ENCODE measurements around the gene CACNA1D. TPM values are rescaled to one million over a fixed set of nuclear protein-coding genes. Genes with fewer than 3 reads are reported as not detected.

CACNA1D gene
- total RNA-seq, 1 donor from 2014 or later, result not detected

DNA sequence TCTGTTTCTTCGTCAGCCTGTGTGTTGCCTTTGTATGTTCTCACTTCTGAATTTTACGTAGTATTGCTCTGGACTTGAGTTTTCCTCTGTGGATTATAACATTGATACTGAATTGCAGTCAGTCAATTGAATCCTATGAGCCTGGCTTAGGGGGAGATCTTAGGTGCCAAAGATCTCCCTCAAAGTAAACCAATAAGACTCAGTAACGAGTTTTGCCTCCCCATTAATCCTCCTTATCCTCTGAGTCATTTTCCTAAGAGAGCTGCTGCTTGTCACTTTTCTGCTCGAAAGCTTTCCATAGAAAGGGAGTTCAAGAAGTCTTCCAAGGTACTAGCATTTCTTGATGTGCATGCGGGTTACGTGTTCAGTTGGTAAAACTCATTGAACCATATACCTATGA lies 225.4 kb downstream of the CACNA1D start:
- no peak for DNase-seq

DNA sequence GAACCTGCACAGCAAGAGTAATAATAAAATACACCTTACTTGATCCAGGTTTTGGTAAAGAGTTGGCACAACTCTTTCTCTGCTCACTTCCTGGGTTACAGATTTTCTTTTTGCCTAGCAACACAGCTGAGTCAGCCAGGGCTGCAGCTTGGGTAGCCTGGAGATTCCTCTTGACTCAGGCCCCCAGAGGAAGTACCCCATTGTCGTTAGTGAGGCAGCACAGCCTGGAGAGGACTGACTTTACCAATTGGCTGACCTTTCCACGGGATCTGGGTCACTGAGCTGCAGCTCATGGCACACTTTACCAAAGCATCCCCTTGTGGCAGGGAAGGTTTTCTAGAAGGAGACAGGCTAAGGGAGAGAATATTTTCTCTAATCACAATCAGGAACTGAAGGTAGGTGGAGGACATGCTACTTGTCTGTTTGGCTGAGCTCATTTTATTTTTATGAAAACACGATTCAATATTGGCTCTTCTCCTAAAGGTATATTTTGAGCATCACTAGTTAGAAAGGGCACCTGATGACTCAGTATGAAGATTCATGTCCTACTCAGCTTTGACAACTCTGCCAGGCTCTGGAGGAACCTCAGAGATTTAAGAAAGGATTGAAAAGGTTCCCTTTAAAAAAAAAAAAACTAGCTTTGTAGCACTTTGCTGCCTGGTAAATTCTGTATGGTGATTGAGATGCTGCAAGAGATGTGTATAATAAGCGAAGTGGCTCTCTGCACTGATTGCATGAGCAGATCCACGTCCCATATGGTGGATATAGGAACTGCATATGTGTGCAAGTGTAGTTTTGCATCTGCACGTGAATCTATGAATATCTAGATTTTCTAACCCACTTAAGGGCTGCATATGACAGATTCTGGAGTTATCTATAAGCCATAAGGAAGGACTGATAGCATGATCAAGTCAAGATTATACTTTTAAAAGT lies 227.0 kb downstream of the CACNA1D start:
- DNase-seq, result no peak

DNA sequence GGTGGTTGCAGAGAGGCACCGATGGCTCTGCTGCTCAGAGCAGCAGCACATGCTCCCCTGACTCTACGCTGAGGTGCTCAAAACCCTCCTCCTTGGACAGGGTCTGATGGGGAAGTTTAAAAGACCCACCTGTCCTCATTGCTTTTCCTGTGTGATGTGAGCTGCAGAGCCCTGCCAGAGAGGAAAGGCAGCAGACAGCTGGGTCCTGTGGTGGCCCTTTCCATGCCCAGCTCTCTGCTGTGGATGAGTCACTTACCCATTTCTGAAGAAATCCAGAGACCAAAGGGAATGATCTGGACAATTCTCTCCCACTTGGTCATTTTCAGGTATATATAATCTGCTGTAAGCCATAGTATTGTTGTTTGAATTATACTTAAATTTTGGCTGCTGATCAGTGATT lies 230.2 kb downstream of the CACNA1D start:
- no peak for DNase-seq

DNA sequence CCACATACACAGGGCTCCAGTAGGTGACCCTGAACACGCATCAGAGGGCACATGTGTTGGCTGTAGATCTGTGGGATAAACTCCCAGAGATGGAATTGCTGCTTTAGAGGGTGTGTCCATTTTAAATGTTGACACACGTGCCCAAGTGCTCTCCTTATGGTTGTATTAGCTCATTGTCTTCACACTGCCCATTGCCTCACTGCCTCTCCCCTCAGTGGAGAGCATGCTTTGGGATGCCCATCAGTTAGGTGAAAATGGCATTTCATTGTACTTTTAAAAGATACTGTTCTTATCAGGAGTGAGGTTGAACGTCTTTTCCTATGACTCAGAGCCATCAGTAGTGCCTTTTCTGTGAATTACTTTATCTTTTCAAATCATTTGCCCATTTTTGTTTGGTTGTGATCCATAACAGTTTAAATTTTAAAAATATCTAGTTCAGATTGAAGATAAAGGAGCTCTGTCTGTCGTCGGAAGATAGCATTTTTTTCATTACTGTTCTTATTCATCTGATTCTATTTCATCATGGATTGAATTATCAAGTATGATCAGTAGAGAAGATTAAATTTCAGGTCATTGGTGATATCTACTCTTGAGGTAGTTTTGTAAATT lies 231.1 kb downstream of the CACNA1D start:
- DNase-seq, result no peak

DNA sequence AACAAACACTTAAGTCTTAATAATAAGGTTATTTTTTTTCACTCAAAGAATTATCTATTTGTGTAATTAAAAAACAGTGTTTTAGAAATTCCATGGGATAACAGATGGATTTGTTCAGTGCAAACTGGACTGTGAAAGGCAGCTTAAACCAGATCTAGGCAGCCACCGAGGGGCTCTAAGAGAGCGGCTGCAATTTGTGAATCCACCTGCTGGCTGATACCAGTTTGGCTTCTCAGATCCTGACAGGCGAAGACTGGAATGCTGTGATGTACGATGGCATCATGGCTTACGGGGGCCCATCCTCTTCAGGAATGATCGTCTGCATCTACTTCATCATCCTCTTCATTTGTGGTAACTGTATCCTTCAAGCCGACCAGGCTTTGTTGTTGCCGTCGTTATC lies 232.2 kb downstream of the CACNA1D start:
- DNase-seq, result no peak

DNA sequence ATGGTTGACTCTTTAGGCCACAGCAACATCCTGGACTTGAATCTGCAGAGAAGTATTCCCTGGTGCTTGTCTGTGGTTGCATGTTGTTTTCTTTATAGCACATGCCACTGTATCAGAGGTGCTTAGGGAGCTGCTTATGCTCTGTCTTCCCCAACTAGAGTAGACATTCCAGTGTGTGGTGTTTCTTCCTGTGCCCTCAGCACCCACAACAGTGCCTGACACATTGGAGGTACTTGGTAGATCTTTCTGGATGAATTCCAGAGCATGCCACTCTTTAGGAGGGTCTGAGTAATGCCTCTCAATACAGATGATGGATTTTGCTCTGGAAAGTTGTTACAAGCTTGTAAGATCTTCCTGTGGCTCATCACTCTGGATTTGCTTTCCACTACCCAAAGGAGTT lies 234.2 kb downstream of the CACNA1D start:
- no peak for DNase-seq

DNA sequence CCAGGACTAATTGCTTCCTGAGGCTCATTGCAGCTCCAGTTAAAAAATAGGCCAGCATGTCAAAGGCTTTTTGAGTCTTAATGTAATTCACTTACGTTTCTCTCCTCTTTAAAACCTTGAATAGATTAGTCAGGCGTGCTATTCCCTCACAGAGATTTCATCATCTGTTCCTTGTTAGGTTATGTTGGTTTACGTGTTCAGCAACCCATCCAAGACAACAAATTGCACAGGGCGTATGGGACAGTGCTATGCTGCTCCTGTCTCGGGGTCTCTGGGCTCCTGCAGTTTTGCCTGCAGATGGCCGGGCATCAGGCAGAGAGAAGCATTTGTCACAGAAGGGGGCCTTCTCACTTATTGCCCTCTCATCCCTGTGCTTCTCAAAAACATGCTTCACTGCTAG lies 234.7 kb downstream of the CACNA1D start:
- no peak for DNase-seq

DNA sequence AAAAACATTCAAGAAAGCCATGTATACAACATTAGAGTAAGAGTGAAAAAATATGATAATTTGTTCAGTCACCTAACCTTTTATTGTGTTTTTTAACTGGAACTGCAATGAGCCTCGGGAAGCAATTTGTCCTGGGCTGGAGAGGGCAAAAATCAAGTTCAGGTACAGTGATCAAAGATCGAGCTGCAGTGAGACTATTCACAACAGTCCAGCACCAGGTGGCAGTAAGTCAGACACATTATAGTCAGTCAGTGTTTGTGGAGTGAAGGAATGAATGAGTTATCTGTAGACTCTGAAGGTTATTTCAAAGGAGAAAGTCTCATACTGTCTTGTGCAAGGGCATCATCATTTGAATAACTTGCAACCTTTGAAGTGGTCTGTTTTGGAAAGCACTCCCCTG lies 235.2 kb downstream of the CACNA1D start:
- DNase-seq, result no peak

DNA sequence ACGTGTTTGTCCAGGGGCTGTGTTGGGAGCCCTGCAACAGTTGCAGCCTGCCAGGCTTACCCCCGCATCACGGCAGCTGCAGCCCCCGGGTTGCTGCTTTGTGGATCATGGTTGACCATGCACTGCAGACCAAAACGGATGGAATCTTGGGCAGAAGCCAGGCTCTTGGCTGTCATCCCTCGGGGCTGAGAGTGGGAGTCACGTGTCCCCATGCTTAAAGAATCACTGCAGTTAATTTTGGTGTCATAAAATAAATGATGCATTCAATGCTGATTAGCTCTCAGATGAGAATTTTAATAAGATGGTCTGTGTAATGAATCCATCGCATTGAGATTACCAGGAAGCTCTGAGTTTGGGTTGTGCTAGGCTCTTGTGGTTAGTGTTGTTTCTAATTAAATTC lies 236.2 kb downstream of the CACNA1D start:
- no peak for DNase-seq

DNA sequence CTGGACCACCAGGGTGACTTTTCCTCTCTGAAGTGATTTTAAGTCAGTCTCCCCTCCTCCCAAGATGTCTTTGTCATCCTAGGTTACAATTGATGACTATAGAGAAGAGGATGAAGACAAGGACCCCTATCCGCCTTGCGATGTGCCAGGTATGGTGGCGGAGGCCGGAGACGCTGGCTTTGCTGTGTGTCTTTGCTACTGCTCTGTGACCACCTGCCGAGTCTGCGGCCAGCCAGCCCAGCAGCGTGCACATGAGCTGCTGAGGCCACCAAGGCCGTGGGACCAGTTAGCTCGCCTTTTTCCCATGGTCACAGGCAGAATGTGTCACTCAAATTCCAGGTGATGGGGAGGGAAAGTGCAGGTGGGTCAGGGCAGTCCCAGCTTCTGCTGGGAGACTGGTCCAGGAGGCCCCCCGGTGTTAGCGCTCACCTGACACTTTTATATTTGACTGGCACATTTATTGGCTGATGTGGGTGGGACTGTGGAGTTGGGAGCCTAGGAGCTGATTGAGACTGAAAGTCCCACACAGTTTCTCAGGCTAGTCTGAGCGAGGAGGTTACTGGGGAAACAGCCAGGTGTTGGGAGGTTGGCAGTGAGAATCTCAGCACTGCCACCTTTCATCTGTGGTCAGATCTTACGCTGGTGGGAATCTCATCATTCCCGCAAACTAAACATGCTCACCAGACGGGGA lies 237.7 kb downstream of the CACNA1D start:
- DNase-seq, result no peak

DNA sequence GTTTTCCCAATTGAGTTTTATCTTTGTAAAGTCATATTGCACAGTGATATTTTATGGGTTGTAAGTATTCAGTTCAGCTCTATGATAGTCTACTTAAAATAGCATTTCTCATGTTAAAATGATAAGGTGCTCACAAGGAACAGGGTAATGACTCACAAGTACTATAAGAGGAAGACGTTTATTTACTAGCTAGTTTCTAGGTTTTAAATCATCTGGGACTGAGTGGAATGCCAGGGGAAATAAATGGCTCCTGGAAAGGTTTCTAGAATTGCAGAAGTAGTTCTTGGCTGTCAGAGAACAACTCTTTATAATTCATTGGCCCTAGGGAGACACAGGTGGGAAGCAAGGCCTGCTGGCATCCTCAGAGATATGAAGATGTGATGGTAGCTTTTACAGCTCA lies 239.0 kb downstream of the CACNA1D start:
- DNase-seq, result no peak

DNA sequence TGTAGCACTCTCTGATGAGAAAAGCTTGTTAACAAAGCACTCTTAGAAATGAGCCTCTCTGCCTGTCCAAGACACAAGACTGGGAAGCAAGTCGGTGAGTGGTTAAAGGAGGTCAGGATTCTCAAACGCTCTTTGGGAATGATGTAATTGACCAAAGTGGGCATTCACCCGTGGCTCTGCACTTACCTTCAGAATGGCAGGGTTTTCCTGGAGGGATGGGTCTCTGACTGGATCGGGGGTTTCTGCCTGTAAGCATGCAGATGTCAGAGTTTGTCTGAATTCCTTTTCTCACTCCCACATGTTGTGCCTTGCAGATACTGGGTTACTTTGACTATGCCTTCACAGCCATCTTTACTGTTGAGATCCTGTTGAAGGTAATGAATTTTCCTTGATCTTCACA lies 245.6 kb downstream of the CACNA1D start:
- no peak for DNase-seq

DNA sequence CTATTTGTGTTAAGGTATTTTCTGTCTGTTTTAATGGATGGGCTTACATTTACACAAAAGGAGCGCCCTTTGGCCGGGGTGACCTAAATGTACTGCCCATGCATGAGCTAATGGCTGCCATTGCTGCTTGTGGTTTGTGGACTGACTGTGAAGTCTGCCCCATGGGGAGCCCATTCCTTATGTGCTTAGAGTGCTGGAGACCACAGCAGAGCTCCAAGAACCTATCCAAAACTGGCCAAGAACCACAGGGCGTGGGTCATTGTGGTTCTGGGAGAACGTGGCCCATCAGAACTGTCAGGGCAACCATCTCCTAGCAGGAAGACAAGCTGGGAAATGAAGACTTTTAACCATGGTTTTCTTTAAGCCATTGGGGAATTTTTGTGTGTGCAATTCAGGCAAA lies 246.5 kb downstream of the CACNA1D start:
- DNase-seq, result no peak

DNA sequence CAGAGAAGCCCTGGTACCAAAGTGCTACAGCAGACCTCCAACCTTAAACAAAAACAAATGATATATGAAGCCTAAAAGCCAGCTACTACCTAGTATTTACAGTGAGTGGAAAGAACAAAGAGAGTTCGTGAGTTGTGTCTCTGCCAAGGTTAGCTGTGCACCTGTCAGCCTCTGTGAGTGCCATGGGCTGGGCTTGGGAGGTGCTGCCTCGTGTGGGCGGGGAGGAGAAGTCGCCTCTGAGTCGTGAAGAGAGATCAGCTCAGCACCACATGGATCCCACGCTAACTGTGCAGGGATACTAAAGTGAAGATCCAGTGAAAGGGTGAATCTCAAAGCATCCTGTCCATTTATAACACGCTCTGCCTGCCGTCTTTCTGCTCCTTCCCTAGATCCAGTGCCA lies 249.9 kb downstream of the CACNA1D start:
- DNase-seq, result no peak

DNA sequence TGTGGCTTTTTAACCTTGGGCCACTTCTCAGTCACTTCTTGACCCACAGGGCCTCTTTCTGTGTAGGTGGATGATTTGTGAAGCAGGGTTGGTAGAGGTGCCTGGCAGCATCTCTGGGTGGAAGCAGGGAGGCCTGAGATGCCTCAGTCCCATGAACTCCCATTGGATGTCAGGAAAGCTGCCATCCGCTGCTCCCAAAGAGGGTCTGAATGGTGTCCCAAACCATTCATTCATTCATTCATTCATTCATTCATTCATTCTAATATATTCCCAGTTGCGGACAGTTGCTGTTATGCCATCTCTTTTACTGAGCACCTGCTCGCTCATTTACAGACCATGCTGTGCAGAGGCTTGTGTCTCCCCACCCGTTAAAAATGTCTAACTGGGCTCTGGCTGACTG lies 253.1 kb downstream of the CACNA1D start:
- no peak for DNase-seq

DNA sequence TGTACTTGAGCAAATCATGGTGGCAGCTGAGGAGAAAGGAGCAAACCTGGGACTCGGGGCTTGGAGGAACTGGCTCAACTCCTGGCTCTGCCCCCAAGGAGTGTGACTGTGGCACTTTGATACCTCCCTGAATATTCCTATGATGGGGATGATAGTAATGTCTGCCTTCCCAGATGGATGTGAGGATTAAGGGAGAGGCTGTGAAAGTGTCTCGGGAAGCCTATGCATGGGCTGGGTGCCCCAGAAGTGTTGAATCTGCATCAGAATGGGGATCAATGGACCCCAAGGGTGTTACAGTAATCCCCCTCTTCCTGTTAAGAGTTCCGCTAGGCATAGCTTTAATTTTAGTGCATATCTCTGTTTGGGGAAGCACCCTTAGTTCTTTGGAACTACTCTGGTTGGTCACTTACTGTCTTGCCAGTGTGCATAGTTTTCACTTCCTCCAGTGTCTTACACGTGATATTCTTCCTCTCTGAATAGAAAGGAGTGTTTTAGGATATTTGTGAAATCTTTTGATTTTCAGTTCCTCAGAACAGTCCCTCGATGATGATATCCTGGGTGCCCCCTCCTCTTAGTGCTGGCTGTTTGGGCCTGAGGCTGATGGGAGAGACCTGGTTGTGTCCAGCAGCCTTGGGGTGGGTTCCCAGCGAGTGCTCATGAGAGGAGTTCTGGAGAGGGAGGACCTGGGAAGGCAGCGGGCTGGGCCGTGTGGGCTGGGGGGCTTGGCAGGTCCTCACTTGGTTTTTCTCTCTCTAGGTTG lies 254.3 kb downstream of the CACNA1D start:
- no peak for DNase-seq

DNA sequence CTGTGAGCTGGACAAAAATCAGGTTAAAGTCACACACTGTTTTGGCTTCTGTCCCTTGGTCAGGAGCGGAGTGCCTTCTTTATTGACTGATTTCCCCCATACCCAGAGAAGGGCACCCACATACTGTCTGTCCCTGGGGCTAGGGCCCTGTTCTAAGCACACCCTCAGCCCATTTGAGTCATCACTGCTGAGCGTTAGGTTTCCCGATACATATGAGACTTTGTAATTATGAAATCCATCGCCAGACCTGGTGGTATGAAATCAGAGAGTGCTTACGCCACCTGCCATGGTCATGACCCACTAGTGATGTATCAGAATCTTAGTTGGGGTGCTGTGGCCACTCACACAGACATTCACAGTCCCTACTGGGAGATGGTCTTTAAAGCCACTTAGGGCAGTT lies 255.0 kb downstream of the CACNA1D start:
- DNase-seq, result no peak

DNA sequence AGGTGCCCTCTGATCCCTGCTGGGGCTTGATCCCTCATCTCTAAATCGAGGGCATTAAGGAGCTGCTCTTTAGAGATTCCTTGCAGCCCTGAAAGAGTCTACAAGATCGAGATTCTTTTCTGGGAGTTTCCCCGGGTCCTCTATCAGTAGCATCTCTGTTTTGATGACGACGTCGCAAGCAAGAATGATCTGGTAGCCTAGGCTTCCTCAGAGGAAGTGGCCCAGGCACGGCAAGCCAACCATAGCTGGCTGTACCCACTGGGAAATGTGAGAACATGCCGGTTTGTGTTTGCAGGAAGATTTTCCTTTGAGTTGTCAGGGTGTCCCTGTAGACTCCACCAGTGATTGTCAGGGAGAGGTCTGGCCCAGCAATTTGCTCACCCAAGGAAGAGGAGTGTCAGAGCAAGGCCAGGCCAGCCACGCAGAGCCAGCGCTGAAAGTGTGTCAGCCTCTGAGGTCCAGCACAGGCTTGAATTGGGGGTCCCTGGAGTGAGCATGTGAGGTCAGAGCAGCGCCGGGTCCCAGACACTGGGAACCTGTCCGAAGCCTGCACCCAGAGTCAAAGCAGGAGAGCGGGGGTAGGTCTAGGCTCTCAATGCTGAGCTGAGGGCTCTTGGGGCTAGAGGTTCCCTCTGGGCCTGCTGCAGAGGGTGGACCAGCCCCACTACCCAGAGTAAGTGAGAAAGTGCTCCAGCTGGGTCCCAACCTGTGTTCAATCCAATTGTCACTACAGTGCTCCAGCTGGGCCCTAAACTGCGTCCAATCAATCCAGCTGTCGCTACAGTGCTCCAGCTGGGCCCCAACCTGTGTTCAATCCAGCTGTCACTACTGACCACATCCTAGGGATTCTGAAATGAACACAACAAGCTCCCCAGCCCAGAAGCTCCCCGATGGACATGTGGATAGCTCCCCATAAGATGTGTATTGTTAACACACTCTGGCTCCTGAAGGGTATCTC lies 256.1 kb downstream of the CACNA1D start:
- no peak for DNase-seq

DNA sequence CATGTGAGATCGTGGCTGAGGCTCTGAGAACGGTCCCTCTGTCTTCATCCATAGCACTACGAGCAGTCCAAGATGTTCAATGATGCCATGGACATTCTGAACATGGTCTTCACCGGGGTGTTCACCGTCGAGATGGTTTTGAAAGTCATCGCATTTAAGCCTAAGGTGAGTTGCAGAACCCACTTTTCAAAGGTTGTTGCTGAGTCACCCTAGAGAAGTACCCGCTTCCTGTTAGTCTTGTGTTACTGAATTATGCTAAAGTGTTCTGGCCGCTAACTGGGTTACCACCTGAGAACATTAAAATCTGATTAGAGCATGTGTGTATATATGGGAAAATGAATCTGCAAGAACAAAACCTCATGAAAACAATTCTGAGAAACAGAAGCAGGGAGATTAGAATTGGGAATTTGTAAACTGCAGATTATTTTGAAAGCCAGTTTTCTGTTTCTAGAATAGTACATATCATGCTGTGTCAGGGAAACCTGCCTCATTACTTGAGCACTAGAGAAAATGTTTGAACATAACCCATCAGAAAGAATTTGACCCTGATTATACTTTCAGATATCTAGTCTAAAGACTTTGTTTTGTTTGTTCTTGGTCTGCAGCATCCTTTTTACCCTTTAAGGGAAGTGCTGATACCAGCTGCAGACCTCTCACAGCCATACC lies 259.2 kb downstream of the CACNA1D start:
- no peak for DNase-seq

DNA sequence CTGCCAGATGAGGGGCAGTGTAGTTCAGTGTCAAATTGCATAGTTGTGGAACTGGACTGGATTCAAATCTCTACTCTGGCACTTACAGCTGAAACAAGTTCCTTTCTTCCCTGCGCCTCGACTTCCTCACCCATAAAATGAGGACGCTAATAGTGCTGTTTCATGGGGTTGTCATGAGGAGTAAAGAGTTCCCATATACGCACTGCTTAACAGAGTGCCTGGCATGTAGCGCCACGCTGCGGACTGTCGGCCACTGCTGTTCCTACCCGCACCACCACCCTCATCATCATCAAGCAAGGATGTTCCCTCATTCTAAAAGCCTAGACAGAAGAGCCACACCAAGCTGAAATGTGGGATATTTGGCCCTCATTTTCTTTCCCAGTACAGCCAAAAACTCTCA lies 259.9 kb downstream of the CACNA1D start:
- DNase-seq, result no peak

DNA sequence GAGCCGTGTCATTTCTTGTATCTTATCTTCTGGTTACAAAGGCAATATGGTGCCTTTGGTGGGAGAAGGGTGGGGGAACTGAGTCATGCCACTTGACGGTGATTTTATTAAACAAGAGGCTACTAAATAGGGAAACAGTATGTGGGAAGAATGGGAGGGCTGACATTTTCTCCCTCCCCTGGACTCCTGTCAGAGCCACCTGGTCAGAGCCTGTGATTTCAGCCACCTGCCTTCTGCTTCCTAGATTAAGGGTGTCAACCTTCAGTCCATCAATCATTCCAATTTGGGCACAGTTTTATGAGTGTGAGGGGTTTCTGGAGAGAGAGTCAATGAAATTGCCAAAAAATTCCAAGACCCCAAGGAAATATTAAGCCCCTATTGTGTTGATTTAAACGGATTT lies 264.4 kb downstream of the CACNA1D start:
- no peak for DNase-seq

Data from dermis blood vessel endothelial cell (primary cell).